Measurements from ENCODE around the gene SLC37A4. TPM values are rescaled to one million over a fixed set of nuclear protein-coding genes. Genes with fewer than 3 reads are reported as not detected.

Gene SLC37A4
- total and polyA plus RNA-seq, 2 of the 13 experiments (the other 11 are each of a cell fraction or from before 2014, with no cell fraction given): 43.0 to 56.1 TPM

- TF ChIP-seq MIXL1 (CRISPR knock-in tag; IDR thresholded peaks at IDR 0.05): no peak
- TF ChIP-seq, protein P1, sequence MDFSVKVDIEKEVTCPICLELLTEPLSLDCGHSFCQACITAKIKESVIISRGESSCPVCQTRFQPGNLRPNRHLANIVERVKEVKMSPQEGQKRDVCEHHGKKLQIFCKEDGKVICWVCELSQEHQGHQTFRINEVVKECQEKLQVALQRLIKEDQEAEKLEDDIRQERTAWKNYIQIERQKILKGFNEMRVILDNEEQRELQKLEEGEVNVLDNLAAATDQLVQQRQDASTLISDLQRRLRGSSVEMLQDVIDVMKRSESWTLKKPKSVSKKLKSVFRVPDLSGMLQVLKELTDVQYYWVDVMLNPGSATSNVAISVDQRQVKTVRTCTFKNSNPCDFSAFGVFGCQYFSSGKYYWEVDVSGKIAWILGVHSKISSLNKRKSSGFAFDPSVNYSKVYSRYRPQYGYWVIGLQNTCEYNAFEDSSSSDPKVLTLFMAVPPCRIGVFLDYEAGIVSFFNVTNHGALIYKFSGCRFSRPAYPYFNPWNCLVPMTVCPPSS (IDR thresholded peaks at IDR 0.05): no peak
- TF ChIP-seq SIN3A (IDR thresholded peaks at IDR 0.05; ENCODE audit: borderline replicate concordance, low read depth, low read length): no peak
- no peak for TF ChIP-seq GPN1 (CRISPR knock-in tag; IDR thresholded peaks at IDR 0.05; ENCODE audit: borderline replicate concordance)
Measured at GRCh38 chr11:119006656-119007055, 24.0 kb downstream of the SLC37A4 start (continued).

DNA sequence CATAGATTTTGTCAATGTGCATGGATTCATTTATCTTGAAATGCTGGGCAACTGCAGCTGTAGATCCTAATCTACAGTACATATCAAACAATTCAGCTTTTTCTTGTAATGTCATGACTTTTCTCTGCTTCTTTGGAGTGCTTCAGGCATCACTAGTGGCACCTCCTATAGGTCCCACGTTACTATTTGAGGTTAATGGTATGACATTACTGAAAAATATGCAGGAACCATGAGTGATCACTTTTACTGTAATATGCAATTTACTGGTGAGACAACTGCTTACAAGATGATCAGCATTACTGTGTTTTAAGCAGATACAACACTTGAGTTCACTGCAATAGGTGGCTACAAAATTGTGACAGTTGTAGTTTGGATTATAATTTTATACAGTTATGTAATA lies 29.8 kb downstream of the SLC37A4 start:
- no peak for DNase-seq (ENCODE audit: low spot score)
- no peak overlapping the region for H3K4me3 ChIP-seq (replicated peaks in 1 of 3; ENCODE audit: insufficient read depth in 1 of 3, low read depth in 2 of 3, low read length in 3 of 3)
- H4K20me1 ChIP-seq (ENCODE audit: insufficient read depth, low read length): no peaks in the 10 kb centered on the region
- no peak overlapping the region for H3K9ac ChIP-seq (ENCODE audit: insufficient read depth, low read depth, low read length)
- peaks cover 35% of the 10 kb centered on the region for H3K79me2 ChIP-seq (ENCODE audit: insufficient read depth, low read length)
- no peak for ATAC-seq
- no peaks in the 10 kb centered on the region for H3K9me3 ChIP-seq (ENCODE audit: low read length)
- no peak overlapping the region for H3K4me2 ChIP-seq (ENCODE audit: low read depth, low read length)
- peaks cover 7 to 17% of the 10 kb centered on the region in 2 experiments; a peak in 3 of 5 replicates for H3K36me3 ChIP-seq (replicated peaks in 1 of 2; ENCODE audit: control insufficient read depth in 1 of 2, insufficient read depth in 2 of 2, low read length in 2 of 2)
- TF ChIP-seq ZNF44 (CRISPR knock-in tag; IDR thresholded peaks at IDR 0.05) (no peak), XRCC5 (optimal IDR thresholded peaks at IDR 0.05; ENCODE audit: low read length) (no peak), TP53 (CRISPR knock-in tag; conservative IDR thresholded peaks at IDR 0.05) (no peak), SRSF4 (IDR thresholded peaks at IDR 0.05; ENCODE audit: low read depth, low read length, poor library complexity, severe bottlenecking) (no peak), ZNF557 (CRISPR knock-in tag; IDR thresholded peaks at IDR 0.05) (no peak), TOE1 (CRISPR knock-in tag; IDR thresholded peaks at IDR 0.05) (no peak), ZNF607 (CRISPR knock-in tag; IDR thresholded peaks at IDR 0.05; ENCODE audit: borderline replicate concordance) (no peak)
- TF ChIP-seq, protein P2, sequence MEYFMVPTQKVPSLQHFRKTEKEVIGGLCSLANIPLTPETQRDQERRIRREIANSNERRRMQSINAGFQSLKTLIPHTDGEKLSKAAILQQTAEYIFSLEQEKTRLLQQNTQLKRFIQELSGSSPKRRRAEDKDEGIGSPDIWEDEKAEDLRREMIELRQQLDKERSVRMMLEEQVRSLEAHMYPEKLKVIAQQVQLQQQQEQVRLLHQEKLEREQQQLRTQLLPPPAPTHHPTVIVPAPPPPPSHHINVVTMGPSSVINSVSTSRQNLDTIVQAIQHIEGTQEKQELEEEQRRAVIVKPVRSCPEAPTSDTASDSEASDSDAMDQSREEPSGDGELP (IDR thresholded peaks at IDR 0.05; ENCODE audit: borderline replicate concordance, low read depth): no peak
- H2AFZ ChIP-seq (ENCODE audit: low read length): no peak overlapping the region
- WGBS (ENCODE audit: low lambda C conversion rate): 81% methylated on average over 1 of the region's 1 CpG
- no peak for FAIRE-seq
- in situ Hi-C loops (cut with HindIII; ENCODE audit: extremely low pct_ligation_motif_present, low pct_unique_long_range_greater_than_20kb) (no loop called here), intact Hi-C loops (cut with micrococcal nuclease; ENCODE audit: unreplicated experiment) (no loop called here)
- no peak overlapping the region for H3K27ac ChIP-seq (ENCODE audit: extremely low read length, insufficient read depth, low read length)
- TSS peak; percentile 27 for BruUV-seq (replicated peaks)
- peaks cover 36% of the 10 kb centered on the region for H3K4me1 ChIP-seq (ENCODE audit: insufficient read depth, low read length)
- CTCF ChIA-PET (ENCODE audit: low intra/inter-chr PET ratio, low total read pairs): no interaction called here
- POLR2A ChIA-PET: no interaction called here
- no peaks in the 10 kb centered on the region; a peak in 1 of 5 replicates for H3K27me3 ChIP-seq (ENCODE audit: control insufficient read depth in 1 of 2, insufficient read depth in 2 of 2, low read length in 2 of 2)

Measured in HepG2 (cell line).